Midbrain (tissue), 1 donor: Measurements from ENCODE around the gene PKP4.

Experiments
- DNase-seq: peaks from one replicate; lab custom pipeline; 2025; lab: John Stamatoyannopoulos, UW

PKP4 gene

GRCh38 chr2:158716921-158717320, 260.2 kb downstream of the PKP4 start:
- no peak for DNase-seq

- DNase-seq: no peak
These were observed 260.8 kb downstream of the PKP4 start for GRCh38 chr2:158717366-158718195.

DNA sequence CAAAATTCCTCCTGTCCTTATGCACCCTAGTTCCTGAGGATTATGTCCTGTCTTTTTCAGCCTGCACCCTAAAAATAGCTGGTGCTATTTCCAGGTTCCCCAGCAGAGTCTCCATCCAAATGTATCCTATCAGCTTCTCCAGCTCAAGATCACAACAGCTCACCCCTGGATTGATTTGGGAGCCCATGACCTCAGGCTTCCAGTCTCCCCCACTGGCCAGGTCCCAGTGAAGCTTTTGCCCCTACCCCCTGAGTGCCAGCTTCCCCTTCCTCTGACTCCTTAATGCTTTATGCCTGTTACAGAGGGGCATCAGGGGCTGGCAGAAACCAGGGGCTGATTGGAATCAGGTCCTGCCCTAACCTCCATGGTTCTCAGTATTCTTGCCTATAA, 261.4 kb downstream of the PKP4 start:
- DNase-seq: no peak

GRCh38 chr2:158718851-158719250, 262.1 kb downstream of the PKP4 start:
- DNase-seq: no peak

- no peak for DNase-seq
These were observed 262.7 kb downstream of the PKP4 start for GRCh38 chr2:158719403-158719802.

DNA sequence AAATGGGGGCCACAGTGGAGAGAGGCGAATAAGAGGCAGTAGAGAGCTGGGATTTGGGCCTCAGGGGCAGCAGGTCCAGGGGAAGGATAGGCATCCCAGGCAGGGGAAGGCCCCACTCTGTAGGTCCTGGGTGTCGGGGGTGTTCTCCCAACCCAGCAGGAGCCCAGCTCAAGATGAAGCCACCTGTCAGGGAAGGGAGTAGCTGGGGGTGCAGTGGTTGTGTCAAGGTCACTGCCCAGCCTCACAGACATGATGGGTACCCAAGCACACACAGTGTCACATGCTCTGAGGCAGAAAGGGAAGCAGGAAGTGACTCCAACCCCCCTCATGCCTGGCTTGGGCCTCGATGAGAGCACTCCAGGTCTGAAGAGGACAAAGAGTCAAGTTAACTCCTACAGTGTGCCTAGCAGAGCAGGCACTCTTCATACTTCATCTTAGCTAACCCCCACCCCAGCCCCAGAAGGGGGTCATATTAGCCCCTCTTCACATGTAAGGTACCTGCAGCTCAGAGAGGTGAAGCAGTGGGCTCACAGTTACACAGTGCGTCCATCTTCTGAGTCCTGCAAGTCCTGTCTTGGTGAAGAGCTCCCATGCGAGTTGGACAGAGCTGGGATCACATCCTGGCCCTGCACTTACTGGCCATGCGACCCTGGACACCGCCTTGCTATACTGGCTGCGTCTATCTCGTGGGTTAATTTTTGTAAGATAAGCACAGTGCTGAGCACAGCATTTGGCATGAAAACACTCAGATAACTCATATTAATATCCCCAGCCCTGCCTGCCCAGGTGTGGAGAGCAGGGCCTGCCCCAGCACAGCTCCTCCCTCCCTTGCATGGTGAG, 265.7 kb downstream of the PKP4 start:
- DNase-seq: no peak

DNA sequence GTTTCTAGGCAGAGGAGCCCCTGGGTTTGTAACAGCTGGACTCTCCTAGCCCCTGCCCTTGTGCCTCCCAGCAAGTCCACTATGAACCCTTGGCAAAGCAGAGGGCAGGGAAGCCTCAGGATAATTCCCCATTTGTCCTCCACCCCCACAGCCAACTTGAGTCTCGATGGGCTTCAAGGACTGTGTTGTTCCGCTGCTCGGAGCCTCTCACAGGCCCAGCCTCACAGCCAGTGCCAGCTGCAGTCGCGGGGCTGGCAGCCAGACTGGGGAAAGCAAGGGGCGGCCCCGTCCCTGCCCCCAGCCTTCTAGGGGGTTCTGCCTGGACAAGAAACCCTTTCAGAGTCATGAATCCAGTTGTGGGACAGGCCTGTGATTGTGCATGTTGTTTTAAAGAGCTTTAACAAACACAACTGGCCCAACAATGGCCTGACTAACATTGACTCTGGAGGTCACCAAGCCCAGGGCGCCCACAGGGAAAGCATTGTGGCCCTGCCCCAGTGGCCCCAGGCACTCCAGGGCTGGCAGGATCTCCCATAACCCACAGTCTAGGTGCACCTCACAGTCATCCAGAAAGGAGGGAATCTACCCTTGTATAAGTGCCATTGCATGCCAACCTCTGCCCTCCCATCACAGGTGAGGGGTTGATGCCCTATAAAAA, 266.6 kb downstream of the PKP4 start:
- DNase-seq: peak; percentile 95

- peak; percentile 38 for DNase-seq
These were observed 267.4 kb downstream of the PKP4 start for GRCh38 chr2:158723921-158724802.

- no peak for DNase-seq
These were observed 268.1 kb downstream of the PKP4 start for GRCh38 chr2:158724803-158725381.

- DNase-seq: peak; percentile 11
These were observed 268.7 kb downstream of the PKP4 start for GRCh38 chr2:158725441-158725891.

GRCh38 chr2:158726911-158727592, 270.3 kb downstream of the PKP4 start:
- DNase-seq: peak; percentile 91

DNA sequence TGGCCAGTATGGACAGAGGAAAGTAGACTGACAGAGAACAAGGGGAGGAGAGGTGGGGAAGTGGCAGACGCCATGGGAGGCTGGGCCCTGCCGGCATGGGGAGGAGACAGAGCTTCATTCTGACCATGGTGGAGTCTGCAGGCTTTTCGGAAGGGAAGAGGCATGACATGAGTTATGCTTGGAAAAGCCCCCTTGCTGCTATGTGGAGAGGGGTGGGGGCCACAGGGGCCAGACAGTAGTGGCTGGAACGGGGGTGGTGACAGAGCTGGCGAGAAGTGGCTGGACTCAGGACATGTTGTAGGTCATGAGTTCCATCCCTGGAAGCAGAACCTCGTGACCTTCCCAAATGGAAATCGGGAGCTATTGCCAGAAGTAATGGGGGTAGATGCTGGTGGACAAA, 271.7 kb downstream of the PKP4 start:
- DNase-seq: no peak

DNA sequence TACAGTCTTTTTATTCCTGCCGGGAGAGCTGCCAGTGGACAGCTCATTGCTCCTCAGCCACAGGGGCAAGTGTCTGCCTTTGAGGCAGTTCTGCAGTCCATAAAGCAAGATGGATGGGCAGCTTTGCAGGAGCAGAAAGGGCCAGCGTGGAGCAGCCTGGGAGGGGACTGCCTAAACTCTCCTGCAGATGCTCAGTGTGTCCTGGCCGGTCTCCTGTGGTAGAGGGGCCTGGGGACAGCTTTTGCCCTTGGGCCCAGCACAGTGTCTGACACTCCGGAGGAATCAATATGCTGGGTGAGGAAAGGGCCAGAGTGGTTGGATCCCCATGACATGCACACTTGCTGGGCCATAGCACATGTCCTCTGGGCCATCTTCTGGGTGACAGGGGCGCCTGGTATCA, 272.7 kb downstream of the PKP4 start:
- no peak for DNase-seq

- DNase-seq: peak; percentile 45
These were observed 273.3 kb downstream of the PKP4 start for GRCh38 chr2:158729873-158730620.

DNA sequence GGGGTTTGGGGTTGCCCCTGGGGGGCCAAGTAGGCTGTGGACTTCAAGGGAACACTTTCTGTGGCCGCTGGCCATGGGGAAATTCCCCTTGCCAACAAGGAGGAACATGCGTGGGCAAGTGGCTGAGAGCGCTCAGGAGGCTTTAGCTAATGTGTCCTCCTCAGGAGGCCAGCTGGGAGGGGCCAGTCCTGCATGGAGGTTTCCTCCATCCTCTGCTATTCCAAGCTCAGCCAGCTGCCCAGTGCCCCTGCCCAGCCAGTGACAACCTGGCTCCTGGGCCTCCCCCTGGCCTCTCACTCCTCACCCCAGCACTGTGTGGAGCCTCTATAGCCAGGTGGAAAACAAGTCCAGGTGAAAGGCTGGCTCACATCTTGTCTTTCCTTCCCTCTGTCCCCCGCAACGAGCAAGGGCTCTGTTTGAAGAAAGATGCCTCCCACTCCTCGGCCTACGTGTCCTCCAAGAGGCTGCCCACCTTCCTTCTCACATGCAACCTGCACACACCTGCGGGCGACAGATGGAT, 273.9 kb downstream of the PKP4 start:
- no peak for DNase-seq

GRCh38 chr2:158731386-158731785, 274.6 kb downstream of the PKP4 start:
- no peak for DNase-seq
